Thymus (tissue), 11 donors: Measurements from ENCODE around the gene PRR22. TPM values are rescaled to one million over a fixed set of nuclear protein-coding genes. Genes with fewer than 3 reads are reported as not detected.

Experiments
- DNase-seq, 9 donors: peaks; one replicate each; pipeline ENCODE4 v3.0.0-alpha.2; 2013; ENCODE audit warnings: low spot score in 9 of 9, low read depth in 6 of 9, missing footprints in 1 of 9
- H3K27ac ChIP-seq, 2 donors: one replicate each; pipeline ENCODE4 v1.5.1; 2013; ENCODE audit warnings: control low read depth in 1 of 2, low read depth in 1 of 2, low read length in 1 of 2, mild to moderate bottlenecking in 1 of 2, moderate library complexity in 1 of 2
- H3K27me3 ChIP-seq, 2 donors: one replicate each; pipeline ENCODE4 v1.5.1; 2013; ENCODE audit warnings: low read length in 1 of 2; ENCODE audit not compliant: control insufficient read depth in 2 of 2, insufficient read depth in 1 of 2
- H3K36me3 ChIP-seq, 2 donors: one replicate each; pipeline ENCODE4 v1.5.1; 2013; ENCODE audit warnings: low read length in 1 of 2, mild to moderate bottlenecking in 1 of 2, moderate library complexity in 1 of 2; ENCODE audit not compliant: control insufficient read depth in 2 of 2, insufficient read depth in 2 of 2
- H3K4me1 ChIP-seq, 2 donors: one replicate each; pipeline ENCODE4 v1.5.1; 2013; ENCODE audit warnings: low read length in 2 of 2; ENCODE audit not compliant: control insufficient read depth in 2 of 2, insufficient read depth in 2 of 2
- H3K4me3 ChIP-seq, 2 donors: one replicate each; pipeline ENCODE4 v1.5.1; 2013; ENCODE audit warnings: low read length in 2 of 2, control low read depth in 1 of 2, mild to moderate bottlenecking in 1 of 2
- H3K9me3 ChIP-seq, 2 donors: one replicate each; pipeline ENCODE4 v1.5.1; 2013; ENCODE audit warnings: low read length in 1 of 2, mild to moderate bottlenecking in 1 of 2; ENCODE audit not compliant: control insufficient read depth in 2 of 2, insufficient read depth in 1 of 2
- WGBS: extraction: QIAGEN DNeasy Blood & Tissue Kit; methylation state at CpG from one replicate; pipeline ENCODE4 v1.1.7; 2013; 5-methylcytosine and 5-hydroxymethylcytosine counted together
- polyA plus RNA-seq: library from polyadenylated mRNA; stranded (reverse); fragments of 200-250 nt; gene quantifications from one replicate; pipeline ENCODE4 v1.2.3, GENCODE V29; 2013
- total RNA-seq: library from RNA; stranded (reverse); fragments of 120-200 nt; gene quantifications from one replicate; pipeline ENCODE4 v1.2.4, GENCODE V29; 2013
- donor health status: healthy.

PRR22 gene
- total and polyA plus RNA-seq, 2 donors: 1.6 to 13.6 TPM

- Histone ChIP-seq H3K27me3 (peaks cover 7 to 36% of the 10 kb centered on the region in 2 donors), H3K27ac (peak overlapping the region; percentile 75 to 87), H3K4me1 (peaks cover 24 to 34% of the 10 kb centered on the region in 2 donors), H3K9me3 (peaks cover 0 to 9% of the 10 kb centered on the region in 2 donors), H3K36me3 (no peaks in the 10 kb centered on the region), H3K4me3 (peak overlapping the region; percentile 17 to 60)
- DNase-seq: no peak
- 19% methylated on average over 37 of the region's 37 CpGs for WGBS
These were observed 42.9 kb upstream of the PRR22 start for GRCh38 chr19:5827342-5827890.

GRCh38 chr19:5826531-5827341 lies 42.2 kb upstream of the PRR22 start:
- 13% methylated on average over 24 of the region's 24 CpGs for WGBS

GRCh38 chr19:5825178-5825577 lies 40.6 kb upstream of the PRR22 start:
- no peaks in the 10 kb centered on the region for H3K36me3 ChIP-seq
- 98% methylated on average over 21 of the region's 21 CpGs for WGBS
- no peak overlapping the region for H3K27ac ChIP-seq
- H3K27me3 ChIP-seq: peaks cover 7 to 43% of the 10 kb centered on the region in 2 donors
- DNase-seq: no peak
- no peak overlapping the region for H3K4me3 ChIP-seq
- peaks cover 0 to 9% of the 10 kb centered on the region in 2 donors for H3K9me3 ChIP-seq
- peaks cover 24 to 34% of the 10 kb centered on the region in 2 donors for H3K4me1 ChIP-seq

More at GRCh38 chr19:5826531-5827341, 42.2 kb upstream of the PRR22 start:
- no peaks in the 10 kb centered on the region for H3K36me3 ChIP-seq
- H3K27me3 ChIP-seq: peaks cover 7 to 41% of the 10 kb centered on the region in 2 donors
- H3K4me3 ChIP-seq: peak overlapping the region in 1 of 2 donors; percentile 25
- peaks cover 24 to 34% of the 10 kb centered on the region in 2 donors for H3K4me1 ChIP-seq
- peaks cover 0 to 9% of the 10 kb centered on the region in 2 donors for H3K9me3 ChIP-seq
- H3K27ac ChIP-seq: peak overlapping the region; percentile 11 to 75
- peak in 8 of 9 donors; percentile 59 to 91 (median 76) for DNase-seq

GRCh38 chr19:5824751-5825150 lies 40.2 kb upstream of the PRR22 start:
- Histone ChIP-seq H3K27me3 (peaks cover 7 to 38% of the 10 kb centered on the region in 2 donors), H3K4me1 (peaks cover 24 to 34% of the 10 kb centered on the region in 2 donors), H3K9me3 (peaks cover 0 to 9% of the 10 kb centered on the region in 2 donors), H3K4me3 (no peak overlapping the region), H3K36me3 (no peaks in the 10 kb centered on the region), H3K27ac (no peak overlapping the region)
- DNase-seq: no peak
- 97% methylated on average over 10 of the region's 10 CpGs for WGBS

GRCh38 chr19:5823579-5824281 lies 39.2 kb upstream of the PRR22 start:
- H3K4me1 ChIP-seq: peaks cover 17 to 24% of the 10 kb centered on the region in 2 donors
- no peak overlapping the region for H3K4me3 ChIP-seq
- H3K27me3 ChIP-seq: peaks cover 0 to 28% of the 10 kb centered on the region in 2 donors
- no peaks in the 10 kb centered on the region for H3K36me3 ChIP-seq
- DNase-seq: no peak
- peaks cover 0 to 9% of the 10 kb centered on the region in 2 donors for H3K9me3 ChIP-seq
- H3K27ac ChIP-seq: no peak overlapping the region
- 96% methylated on average over 30 of the region's 30 CpGs for WGBS

GRCh38 chr19:5822181-5822844 lies 37.8 kb upstream of the PRR22 start:
- Histone ChIP-seq H3K4me1 (peaks cover 11 to 14% of the 10 kb centered on the region in 2 donors), H3K27ac (no peak overlapping the region), H3K27me3 (peaks cover 0 to 21% of the 10 kb centered on the region in 2 donors), H3K4me3 (no peak overlapping the region), H3K9me3 (peaks cover 0 to 9% of the 10 kb centered on the region in 2 donors), H3K36me3 (no peaks in the 10 kb centered on the region)
- WGBS: 83% methylated on average over 30 of the region's 30 CpGs
- no peak for DNase-seq

- 84% methylated on average over 8 of the region's 8 CpGs for WGBS
- Histone ChIP-seq H3K27ac (no peak overlapping the region), H3K27me3 (peaks cover 0 to 26% of the 10 kb centered on the region in 2 donors), H3K36me3 (no peaks in the 10 kb centered on the region), H3K4me1 (peaks cover 5 to 7% of the 10 kb centered on the region in 2 donors), H3K9me3 (peaks cover 0 to 5% of the 10 kb centered on the region in 2 donors), H3K4me3 (no peak overlapping the region)
- DNase-seq: no peak
These were observed 37.1 kb upstream of the PRR22 start for GRCh38 chr19:5821521-5822180.

- DNase-seq: no peak
- no peak overlapping the region for H3K27ac ChIP-seq
- H3K36me3 ChIP-seq: no peaks in the 10 kb centered on the region
- H3K4me1 ChIP-seq: no peaks in the 10 kb centered on the region
- H3K9me3 ChIP-seq: no peaks in the 10 kb centered on the region
- H3K4me3 ChIP-seq: no peak overlapping the region
- WGBS: 76% methylated on average over 6 of the region's 6 CpGs
- peaks cover 0 to 27% of the 10 kb centered on the region in 2 donors for H3K27me3 ChIP-seq
These were observed 36.2 kb upstream of the PRR22 start for GRCh38 chr19:5820785-5821184.
